ENCODE data around the gene QRFPR.
"Not testable (repeated sequence)": the region's sequence is repeated elsewhere in the genome, so short reads cannot be mapped to it uniquely, and the experiment has no call there.

QRFPR gene

DNA sequence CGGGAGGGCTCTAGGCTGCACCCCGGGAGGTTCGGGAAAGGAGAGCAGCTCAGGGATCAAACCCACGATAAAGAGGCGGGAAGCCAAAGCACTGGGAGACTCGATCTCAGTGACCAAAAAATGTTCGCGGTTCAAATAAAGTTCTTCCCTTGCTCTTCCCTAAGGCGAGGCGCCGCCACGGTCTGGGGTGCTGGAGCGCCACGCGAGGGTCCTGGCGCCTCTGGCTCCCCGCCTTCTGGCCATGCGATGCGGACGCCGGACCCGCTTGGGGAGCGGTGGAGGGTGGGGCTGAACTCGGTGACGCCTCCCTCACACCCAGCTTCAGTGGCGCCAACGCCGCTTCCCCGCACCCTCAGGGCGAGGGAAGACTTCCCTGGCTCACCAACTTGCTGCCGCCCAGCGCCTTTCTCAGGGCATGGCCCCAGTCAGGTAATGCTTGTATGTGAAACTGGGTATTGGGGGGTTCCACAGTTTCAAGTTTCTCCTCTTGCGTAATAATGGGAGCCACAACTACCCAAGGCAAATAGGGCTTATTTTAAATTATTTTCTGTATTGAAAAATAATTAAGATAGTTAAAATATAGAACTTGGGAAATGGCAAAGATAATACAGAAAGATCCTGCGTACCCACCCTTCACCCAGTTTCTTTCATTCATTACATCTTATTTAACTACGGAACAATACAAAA, at the start of gene QRFPR:
QRFPR (minus strand) TSS at position 243 of the 687 bp plus-strand sequence. CDS start 371 bp downstream, outside the sequence.
- DNase-seq (ENCODE audit: low read depth): no peak

DNA sequence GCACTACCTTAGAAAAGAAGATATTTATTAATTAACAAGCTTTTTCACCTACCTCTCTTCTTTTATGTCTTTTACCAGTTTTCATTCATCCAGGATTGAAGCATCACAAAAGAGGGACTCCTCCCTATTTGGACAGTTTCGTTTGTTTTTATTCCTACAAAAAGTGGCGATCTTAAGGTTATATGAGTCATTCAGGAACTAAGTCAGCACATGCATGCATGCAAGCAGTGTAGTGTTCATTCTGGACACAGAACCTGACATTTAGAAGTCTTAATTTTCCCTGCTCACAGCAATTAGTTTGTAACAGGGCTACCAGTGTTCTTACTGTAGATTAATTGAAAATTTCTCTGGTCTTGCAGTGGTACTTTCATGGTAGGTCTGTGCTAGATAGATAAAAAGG, 47.9 kb upstream of the QRFPR start:
- no peak for DNase-seq (ENCODE audit: low read depth)

DNA sequence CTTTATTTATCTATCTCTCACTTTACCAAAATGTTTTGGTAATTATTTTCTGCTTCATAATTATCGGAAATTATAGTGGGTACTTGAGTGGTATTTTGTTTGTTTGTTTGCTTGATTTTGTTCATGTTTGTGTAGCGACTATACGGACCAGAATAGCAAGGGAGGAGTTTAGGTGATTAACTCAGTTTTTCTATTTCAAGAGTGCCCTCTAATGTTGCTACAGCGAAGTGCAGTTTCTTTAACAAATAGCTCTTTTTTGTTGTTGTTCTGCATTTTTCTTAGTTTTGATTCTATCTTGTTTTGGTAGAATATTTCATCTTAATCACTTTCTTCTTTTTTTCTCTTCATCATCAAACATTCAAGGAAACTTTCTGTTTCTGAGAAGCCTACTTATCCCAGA, 40.8 kb upstream of the QRFPR start:
- no peak for DNase-seq (ENCODE audit: low read depth)

DNA sequence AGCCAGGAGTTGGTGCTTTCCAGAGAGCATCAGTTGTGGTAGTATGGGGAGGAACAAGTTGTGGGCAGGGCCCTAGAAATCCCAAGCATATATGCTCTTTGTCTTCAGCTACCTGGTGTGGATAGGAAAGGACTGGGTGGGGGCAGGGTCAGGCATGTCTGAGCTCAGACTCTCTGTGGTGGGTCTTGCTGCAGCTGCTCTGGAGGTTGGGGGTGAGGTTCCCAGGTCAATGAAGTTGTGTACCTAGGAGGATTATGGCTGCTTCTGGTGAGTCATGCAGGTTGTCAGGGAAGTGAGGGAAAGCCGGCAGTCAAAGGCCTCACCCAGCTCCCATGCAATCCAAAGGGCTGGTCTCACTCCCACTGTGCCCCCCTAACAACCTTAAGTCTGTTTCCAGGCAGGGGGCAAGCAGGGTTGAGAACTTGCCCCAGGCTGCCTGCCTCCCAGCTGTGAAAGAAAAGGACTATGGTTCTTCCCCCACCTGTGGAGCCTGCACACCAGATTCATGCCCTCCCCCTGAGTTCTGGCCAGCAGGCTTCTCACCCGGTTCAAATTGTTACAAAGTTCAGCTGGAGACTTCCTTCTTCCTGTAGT, 30.4 kb upstream of the QRFPR start:
- no peak for DNase-seq (ENCODE audit: low read depth)

DNA sequence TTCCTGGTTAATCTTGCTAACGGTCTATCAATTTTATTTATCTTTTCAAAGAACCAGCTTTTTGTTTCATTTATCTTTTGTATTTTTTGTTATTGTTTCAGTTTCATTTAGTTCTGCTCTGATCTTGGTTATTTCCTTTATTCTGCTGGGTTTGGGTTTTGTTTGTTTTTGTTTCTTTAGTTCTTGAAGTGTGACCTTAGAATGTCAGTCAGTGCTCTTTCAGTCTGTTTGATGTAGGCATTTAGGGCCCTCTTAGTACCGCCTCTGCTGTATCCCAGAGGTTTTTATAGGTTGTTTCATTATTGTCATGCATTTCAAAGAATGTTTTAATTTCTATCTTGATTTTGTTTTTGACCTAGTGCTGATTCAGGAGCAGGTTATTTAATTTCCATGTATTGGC, 27.7 kb upstream of the QRFPR start:
- DNase-seq (ENCODE audit: low read depth): not testable (repeated sequence)

DNA sequence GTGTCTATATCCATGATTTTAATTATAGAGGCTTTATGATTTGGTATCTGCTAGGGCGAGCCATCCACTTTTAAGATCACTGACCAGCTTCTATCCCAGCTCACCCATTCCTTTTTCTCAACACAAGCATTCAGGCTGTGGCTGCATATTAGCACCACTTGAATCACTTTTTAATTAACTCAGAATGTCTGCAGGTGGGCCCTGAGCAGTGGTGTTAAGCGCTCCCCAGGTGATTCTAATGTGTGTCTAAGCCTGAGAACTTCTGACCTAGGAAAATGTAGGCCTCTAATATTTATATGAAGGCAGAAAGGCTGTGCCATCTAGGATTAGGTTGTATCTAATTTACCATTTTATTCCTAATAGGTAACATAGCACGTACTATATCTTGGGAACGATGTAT, 19.8 kb upstream of the QRFPR start:
- no peak for DNase-seq (ENCODE audit: low read depth)

DNA sequence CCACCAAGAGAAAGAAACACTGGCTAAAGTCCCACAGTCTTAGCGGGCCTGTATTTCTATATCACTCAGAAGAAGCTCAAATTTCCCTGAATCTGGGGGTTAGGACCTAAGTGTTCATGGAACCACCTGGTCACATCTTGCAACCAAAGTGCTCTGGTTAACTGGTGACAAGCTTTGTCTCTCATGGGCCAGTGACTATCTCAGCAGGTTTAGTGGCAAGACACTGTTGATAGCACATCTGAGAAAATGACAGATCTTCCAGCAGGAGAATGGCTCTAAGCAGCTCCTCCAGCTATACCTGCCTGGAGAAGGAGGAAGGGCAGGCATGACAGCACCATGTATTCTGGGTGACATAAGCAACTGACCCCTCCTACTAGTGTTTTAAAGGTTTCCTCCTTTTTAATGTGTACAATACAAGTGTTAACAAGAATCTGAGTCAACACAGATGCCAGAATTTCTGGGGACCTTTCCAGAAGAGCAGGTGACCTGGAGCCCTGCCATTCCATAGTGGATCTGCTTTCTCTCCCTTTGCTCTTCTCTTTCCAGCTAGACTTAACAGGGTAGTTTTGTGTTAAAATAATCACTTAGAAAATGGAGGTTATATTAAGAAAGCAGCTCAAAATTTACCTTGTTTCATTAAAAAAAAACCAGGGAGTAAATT, 17.3 kb upstream of the QRFPR start:
- no peak for DNase-seq (ENCODE audit: low read depth)

DNA sequence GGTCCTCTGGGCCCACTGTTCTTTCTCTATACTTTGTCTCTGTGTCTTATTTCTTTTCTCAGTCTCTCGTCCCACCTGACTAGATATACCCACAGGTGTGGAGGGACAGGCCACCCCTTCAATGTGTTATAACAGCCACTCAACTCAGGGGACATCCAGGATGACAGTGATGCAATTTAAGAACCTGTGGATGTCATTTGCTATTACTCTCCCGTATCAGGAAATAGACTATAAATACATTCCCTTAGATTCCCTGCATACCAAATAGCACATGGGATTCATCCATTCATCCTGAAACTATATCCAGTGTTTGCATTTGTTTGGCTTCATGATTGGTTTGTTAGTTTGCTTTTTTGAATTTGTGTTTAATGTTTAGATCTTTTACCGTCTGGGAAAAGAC, 16.6 kb upstream of the QRFPR start:
- DNase-seq (ENCODE audit: low read depth): no peak

DNA sequence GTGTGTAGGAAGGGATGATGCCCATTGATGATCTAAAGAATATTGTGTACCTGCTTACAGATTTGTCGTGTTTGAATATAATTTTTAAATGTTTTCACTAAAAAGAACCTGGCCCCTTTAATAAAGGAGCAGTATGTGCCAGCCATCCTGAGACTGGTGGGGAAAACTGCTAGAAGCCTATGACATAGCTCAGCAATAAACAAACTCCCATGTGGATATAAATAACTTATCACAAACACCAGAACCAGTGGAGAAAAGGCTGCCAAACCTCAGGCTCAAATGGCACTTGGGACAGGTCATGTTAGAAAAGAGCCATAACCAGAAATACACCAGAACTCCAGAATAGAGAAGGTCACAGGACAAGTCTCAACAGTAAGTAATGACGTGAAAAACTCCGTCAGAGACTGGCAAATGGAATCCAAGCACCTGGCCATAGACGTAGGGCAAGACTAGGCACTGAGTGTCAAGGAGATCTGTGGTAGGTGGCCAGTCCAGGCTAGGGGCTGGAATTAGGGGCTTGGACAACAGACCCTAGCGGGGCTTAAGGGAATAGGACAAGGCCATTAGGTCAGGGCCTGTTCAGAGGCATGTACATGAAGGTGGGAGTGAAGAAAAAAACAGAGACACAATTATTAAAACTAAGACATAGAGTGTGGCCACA, 11.7 kb upstream of the QRFPR start:
- no peak for DNase-seq (ENCODE audit: low read depth)

DNA sequence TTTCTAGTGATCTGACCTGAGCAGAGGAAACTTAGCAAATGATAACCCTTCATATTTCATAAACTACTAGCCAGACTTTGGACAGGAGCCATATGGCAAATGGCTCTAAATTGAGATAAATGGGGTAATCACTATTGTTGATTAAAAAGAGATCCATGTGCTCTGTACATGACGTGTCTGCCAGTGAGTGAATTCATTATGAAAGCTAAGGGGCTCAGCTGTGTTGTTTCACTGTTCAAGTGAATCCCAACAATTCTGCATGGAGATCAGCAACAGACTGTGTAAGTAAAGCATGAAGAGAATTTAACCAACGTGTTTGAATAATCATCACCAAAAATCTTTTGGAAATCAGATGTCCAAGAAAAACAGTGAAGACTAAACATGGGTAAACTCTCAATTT, 9.5 kb upstream of the QRFPR start:
- DNase-seq (ENCODE audit: low read depth): no peak

DNA sequence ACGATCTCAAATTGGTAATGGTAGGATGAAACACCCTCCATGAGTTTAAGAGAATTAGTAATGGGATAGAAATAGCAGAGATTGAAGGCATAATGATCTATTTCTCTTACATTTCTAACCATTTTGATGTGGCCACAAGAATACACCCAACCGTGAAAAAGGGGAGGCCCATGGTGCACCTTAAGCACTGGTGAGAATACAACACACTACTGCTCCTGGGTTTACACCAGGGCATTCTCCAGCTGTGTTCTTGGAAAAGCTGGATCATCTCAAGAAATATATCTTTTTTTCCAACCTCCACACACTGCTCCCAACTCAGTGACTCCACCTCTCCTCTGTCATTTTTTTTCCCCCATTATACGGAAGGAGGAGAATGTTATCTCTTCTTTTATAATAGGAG, 1.5 kb downstream of the QRFPR start:
- DNase-seq (ENCODE audit: low read depth): no peak

DNA sequence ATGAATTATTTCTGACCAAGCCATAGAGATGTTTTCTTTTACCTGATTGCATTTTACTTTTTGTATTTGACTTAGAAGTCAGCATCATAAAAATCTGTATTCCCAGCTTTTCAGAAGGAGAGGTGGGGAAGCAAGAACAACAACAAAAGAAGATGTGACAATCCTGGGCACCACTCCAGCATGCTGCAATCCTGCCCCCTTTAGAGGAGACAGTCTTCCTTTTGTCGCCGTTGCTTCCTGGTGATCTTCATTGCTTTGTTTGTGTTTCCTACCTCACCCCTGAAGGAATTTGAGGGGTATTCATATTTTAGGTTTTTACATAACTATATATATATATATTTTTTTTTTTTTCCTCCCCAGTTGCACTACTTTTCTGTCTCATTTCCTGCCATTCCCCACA, 3.7 kb downstream of the QRFPR start:
- no peak for DNase-seq (ENCODE audit: low read depth)

DNA sequence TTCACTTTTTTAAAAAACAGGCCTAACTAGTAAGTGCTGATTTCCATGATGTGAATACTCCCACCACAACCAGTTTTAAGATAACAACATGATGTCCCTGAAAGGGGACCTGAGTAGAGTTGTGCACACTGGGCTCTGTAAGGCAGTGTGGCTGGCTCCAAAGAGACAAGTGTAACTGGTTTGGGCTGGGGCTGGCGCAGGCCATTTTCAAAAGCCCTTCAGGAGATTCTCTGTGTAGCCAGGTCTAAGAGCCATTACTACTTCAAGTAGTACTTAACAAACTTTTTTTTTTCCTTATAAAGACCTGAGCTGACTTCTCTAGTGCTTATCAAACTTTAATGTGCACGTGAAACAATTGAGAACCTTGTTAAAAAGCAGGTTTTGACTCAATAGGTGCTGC, 4.3 kb downstream of the QRFPR start:
- DNase-seq (ENCODE audit: low read depth): no peak

DNA sequence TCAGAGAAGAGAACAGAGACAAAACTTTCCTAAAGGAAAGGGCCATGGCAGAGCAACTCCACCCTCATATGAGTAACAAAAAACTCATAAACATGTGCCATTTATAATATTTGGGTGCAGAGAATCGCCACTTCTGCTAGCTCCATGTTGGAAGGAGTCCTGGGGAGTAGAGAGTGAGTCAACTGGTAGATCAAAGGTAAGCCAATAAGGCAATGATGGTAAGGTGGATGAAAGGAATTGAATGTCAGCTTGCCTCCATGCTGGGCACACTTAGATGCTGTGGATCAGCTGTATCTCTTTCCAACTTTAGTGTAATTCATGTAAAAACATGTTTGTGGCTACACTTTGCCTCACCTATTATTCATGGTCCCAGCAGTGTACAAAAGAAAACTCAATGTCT, 4.7 kb downstream of the QRFPR start:
- DNase-seq (ENCODE audit: low read depth): no peak

DNA sequence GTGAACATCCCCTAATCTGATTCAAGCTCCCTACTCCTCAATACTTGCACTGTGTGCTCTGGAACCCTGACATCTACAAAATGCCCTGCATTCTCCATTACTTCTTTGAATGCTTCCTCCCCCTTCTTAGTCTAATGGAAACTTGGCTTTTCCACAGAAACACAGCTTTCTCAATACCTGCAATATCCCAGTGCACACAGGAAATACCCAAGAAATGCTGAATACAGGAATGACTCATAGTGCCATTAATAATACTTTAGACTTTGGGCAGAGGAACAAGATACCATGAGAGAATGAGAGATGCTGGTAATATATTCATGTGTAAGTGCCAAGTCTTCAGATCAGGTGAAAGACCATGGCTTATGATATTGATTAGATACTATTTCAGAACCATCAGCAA, 5.6 kb downstream of the QRFPR start:
- DNase-seq (ENCODE audit: low read depth): no peak

DNA sequence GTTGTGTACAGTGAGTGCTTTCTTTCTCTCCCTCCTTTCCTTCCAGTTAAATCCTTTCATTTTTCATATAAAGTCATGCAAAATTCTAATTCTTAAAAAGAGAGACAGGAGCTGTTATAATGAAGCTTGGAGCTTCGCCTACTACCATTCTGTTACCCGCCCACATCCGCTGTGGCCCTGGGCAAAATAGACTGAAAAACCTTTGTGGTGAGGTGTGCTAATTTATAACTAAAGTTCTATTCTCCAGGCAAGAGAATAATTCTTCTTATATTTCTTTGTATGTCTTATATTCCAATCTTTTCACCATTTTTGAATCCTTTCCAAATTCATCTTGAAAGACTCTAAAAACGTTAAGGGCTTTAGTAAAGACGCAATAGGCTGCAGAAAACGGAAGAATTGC, 7.0 kb downstream of the QRFPR start:
- no peak for DNase-seq (ENCODE audit: low read depth)

DNA sequence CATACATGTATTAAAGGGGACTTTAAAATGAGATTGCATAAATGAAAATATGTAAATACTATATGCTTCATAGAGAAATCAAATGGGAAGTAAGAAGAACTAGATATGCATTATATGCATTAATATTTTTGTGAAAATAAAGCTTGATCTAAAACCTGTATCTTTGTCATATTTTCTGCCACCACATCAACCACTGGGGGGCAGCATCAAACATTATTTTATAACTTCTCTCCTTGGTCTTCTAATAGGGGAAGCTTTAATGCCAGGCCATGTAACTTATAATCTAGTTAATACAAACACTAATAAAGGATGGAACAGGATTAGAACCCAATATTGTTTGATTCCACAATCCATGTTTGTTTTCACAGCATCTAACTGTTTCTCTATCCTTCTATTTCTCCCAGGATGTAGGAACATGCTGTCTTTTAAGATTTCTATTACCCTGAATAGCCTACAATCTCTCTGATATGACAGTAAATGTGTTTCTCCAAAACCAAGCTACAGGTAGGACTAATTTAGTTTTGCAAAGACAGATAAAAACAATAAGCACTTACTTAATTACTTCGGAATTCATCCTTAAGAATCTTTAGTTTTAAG, 10.0 kb downstream of the QRFPR start:
- DNase-seq (ENCODE audit: low read depth): no peak

DNA sequence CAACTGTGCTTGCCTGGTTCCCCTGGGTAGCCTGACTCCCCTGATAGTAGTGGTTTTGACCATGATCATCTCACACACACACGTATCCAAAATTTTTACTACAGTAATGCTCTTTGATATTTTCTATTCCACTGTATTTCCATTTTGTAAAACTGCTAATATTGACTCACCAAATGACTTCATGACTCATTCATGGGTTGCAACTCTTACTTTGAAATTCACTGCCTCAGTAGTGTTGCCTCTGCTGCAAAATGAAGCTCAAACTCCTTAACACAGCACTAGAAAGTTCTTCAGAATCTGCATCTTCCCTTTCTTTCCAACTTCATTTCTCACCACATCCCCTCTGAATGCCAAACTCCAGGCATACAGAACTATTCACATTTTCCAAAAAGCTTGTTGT, 20.3 kb downstream of the QRFPR start:
- DNase-seq (ENCODE audit: low read depth): no peak

DNA sequence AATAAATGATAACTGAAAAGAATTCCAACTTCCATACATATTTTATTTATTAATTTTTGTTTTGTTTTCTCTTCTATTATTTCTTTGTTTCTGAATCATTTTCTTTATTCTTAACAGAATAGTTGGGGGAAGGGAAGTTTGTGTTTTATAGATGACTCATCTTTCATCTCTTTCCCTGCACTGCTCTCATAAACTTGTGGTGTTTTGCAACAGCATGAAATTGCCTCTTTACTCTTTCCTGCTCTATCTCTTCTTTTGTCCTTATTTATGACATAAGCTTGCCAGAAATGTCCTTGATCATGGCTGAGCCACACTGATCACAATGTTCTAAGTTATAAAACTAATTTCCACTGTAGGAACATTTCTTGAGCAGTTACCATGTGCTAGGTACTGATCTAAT, 22.3 kb downstream of the QRFPR start:
- DNase-seq (ENCODE audit: low read depth): no peak

DNA sequence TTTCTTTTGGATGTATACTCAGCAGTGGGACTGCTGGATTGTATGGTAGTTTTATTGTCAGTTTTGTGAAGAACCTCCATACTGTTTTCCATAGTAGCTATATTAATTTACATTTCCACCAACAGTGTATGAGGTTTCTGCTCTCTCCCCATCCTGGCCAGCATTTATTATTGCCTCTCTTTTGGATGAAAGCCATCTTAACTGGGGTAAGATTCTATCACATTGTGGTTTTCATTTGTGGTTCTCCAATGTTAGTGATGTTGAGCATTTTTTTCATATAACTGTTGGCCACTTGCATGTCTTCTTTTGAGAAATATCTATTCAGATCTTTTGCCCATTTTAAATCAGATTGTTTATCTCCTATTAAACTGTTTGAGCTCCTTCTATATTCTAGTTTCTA, 27.6 kb downstream of the QRFPR start:
- DNase-seq (ENCODE audit: low read depth): no peak

DNA sequence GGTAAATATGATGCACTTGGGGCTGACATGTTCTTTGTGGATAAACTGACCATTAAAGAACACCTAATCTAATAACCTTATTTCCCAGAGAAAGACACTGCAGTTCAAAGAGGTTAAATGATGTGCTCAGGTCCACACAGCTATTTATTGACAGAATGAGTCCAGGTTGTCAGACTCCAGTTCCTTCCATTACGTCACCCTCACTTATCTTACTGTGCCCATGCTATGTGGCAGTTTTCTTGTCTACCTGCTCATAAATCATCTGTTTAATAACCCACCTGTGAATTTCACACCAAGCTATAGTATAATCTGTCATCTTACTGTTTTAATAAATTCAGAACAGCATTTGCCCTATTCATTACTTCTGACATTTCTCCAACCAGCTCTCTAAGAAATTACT, 36.7 kb downstream of the QRFPR start:
- no peak for DNase-seq (ENCODE audit: low read depth)

DNA sequence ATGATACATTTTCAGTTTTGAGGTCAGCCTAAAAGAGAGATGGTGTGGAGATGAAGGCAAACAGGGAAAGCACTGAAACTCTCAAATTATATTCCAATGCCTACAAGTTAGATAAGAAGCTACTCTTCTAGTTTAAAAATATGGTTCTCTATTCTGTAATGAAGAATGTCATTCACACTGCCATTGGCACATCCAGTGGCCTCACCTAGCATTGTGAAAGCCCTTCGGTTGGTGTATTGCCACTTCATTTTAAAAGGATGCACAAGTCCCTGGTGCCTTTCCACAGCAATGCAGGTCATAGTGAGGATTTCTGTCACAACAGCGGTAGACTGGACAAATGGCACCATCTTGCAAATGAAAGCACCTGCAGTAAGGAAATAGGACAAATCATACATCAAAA, 40.6 kb downstream of the QRFPR start:
- no peak for DNase-seq (ENCODE audit: low read depth)

DNA sequence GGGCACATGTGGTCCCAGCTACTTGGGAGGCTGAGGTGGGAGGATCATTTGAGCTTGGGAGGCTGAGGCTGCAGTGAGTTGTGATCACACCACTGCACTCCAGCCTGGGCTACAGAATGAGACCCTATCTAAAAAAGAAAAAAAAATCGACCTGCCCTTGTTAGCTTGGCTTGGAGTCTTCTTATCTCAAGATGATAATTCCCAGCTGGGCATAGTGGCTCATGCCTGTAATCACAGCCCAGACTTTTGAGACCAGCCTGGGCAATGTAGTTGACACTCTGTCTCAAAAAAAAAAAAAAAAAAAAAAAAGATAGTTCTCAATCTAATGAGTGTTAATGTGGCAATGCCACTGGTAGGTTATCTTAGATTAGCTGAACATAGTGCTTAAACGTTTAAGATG, 41.0 kb downstream of the QRFPR start:
- no peak for DNase-seq (ENCODE audit: low read depth)
